H1 (cell line): ENCODE results near the gene F3. TPM values are rescaled to one million over a fixed set of nuclear protein-coding genes. Genes with fewer than 3 reads are reported as not detected.

Experiments used
- NANOG ChIP-seq: IDR thresholded peaks from 2 replicates; pipeline ENCODE4 v1.6.1; 2011; ENCODE audit warnings: low read length, low read depth, mild to moderate bottlenecking, inconsistent platforms; ENCODE audit not compliant: insufficient read depth, poor library complexity, severe bottlenecking
- polyA plus RNA-seq, 7 experiments: library from polyadenylated mRNA; depleted of rRNA in 3 of 7; stranded (reverse) in 5 of 7; unstranded in 2 of 7; fragments of >200 nt in 5 of 7; fragments of 200-250 nt in 2 of 7; gene quantifications; 1 replicate in 5 of 7; 2 replicates in 1 of 7; 4 replicates in 1 of 7; pipeline versions ENCODE4 v1.2.1 to v1.2.3, GENCODE V29; 2011 to 2013; ENCODE audit warnings: missing spikeins in 2 of 7, mixed read lengths in 2 of 7
- total RNA-seq: library from RNA; stranded (reverse); fragmentation: NEBNext Ultra II Directional; extraction: Animal tissue kit (Norgen Biotek cat#: 25700); gene quantifications from 2 replicates; pipeline ENCODE4 v1.2.1, GENCODE V29; 2021

F3 gene
- total and polyA plus RNA-seq, 2 of the 8 experiments (the other 6 are each of a cell fraction or from before 2014, with no cell fraction given): 2.6 to 8.6 TPM

DNA sequence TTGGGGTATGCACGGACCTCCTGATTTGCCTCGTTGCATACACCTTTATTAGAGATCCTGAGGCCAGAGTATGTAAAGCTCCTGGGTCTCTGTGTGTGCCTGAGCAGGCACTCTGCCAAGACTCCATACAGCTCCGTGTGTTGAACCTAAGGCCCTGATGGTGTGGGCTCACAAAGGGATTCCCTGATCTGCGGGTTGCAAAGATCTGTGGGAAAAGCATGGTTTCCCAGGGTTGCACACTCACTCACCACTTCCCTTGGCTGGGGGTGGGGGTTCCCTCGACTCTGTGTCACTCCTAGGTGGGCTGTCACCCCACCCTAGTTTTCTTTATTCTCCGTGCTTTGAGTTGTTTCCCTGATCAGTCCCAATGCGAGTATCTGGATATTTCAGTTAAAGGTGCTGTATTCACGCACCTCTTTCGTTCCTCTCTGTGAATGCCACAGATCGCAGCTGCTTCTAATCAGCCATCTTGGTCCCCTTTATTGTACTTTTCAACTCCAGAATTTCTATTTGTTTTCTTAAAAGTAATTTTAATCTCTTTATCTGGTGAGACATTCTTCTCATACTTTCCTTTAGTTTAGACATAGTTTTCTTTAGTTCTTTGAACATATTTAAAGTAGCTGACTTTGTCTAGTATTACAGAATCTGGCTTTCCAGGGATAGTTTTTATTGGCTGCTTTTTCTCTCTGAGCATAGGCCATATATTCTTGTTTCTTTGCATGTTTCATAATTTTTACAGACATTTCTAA, 39.0 kb upstream of the F3 start (continued):
- no peak for TF ChIP-seq NANOG
